Measurements from ENCODE around the gene NRAP. TPM values are rescaled to one million over a fixed set of nuclear protein-coding genes. Genes with fewer than 3 reads are reported as not detected.

The NRAP gene
- total and polyA plus RNA-seq, 10 of the 15 experiments (the other 5 are each of a cell fraction or from before 2014, with no cell fraction given): not detected

- 25% methylated on average over 5 of the region's 5 CpGs for WGBS (ENCODE audit: insufficient coverage, insufficient replicate concordance, low lambda C conversion rate, missing lambda C conversion rate)
- peaks cover 0 to 4% of the 10 kb centered on the region in 2 experiments; a peak in 3 of 4 replicates for H3K27me3 ChIP-seq (replicated peaks in 1 of 2; ENCODE audit: control insufficient read depth in 2 of 2, insufficient read depth in 2 of 2, low read length in 1 of 2)
- no peak overlapping the region for H2AFZ ChIP-seq (ENCODE audit: control insufficient read depth, low read depth, low read length)
- DNase-seq (ENCODE audit: low read depth, low spot score) (no peak), FAIRE-seq (no peak), ATAC-seq (no peak)
- RAD21 ChIA-PET (ENCODE audit: unreplicated experiment): no interaction called here
- no peaks in the 10 kb centered on the region for H3K79me2 ChIP-seq (ENCODE audit: control insufficient read depth, insufficient read depth, low read length)
- intact Hi-C loops (cut with micrococcal nuclease; ENCODE audit: unreplicated experiment): loop anchor here (5.0 to 10.0 kb wide), 2 partner anchors 835 to 1083 kb away; no protein-coding TSS in a partner anchor
- H3K9ac ChIP-seq (ENCODE audit: control insufficient read depth, insufficient read depth, low read length): no peak overlapping the region
- H3K4me1 ChIP-seq (ENCODE audit: control insufficient read depth, insufficient read depth, low read length): no peaks in the 10 kb centered on the region
- no peak overlapping the region for H3K27ac ChIP-seq (ENCODE audit: control insufficient read depth, insufficient read depth)
- BruUV-seq (replicated peaks): no TSS peak
- no peaks in the 10 kb centered on the region for H3K36me3 ChIP-seq (ENCODE audit: control insufficient read depth in 2 of 2, insufficient read depth in 2 of 2, low read length in 1 of 2)
- SMC1A ChIA-PET (ENCODE audit: uncharacterized antibody, unreplicated experiment): no interaction called here
- no peaks in the 10 kb centered on the region for H4K20me1 ChIP-seq (ENCODE audit: control insufficient read depth, insufficient read depth)
- H3K9me3 ChIP-seq (replicated peaks; ENCODE audit: control insufficient read depth, insufficient read depth, low read length): no peaks in the 10 kb centered on the region
- in situ Hi-C loops (cut with MboI): no loop called here
- CTCF ChIA-PET: no interaction called here
- H3K4me2 ChIP-seq (ENCODE audit: control insufficient read depth, insufficient read depth): no peak overlapping the region
- no peak overlapping the region for H3K4me3 ChIP-seq
- POLR2A ChIA-PET: no interaction called here
- TF ChIP-seq SKIL (IDR thresholded peaks at IDR 0.05; ENCODE audit: low read depth, poor library complexity, severe bottlenecking) (no peak), E4F1 (IDR thresholded peaks at IDR 0.05; ENCODE audit: borderline replicate concordance, partially characterized antibody) (no peak), CEBPB (IDR thresholded peaks at IDR 0.05; ENCODE audit: borderline replicate concordance in 1 of 2, low read depth in 2 of 2, low read length in 2 of 2) (no peak), REST (IDR thresholded peaks at IDR 0.05; ENCODE audit: low read depth, low read length) (no peak), E2F4 (IDR thresholded peaks at IDR 0.05; ENCODE audit: low read depth, low read length) (no peak), YBX1 (IDR thresholded peaks at IDR 0.05) (no peak), RFX5 (IDR thresholded peaks at IDR 0.05; ENCODE audit: low read depth, low read length) (no peak), ELK1 (IDR thresholded peaks at IDR 0.05; ENCODE audit: low read depth, low read length) (no peak), FOXM1 (IDR thresholded peaks at IDR 0.05; ENCODE audit: low read depth, low read length) (no peak), TARDBP (IDR thresholded peaks at IDR 0.05; ENCODE audit: borderline replicate concordance) (no peak), ZBED1 (IDR thresholded peaks at IDR 0.05; ENCODE audit: borderline replicate concordance) (no peak), SMAD1 (IDR thresholded peaks at IDR 0.05; ENCODE audit: low read depth, partially characterized antibody) (no peak)
Measured at GRCh38 chr10:113560071-113560470, 103.8 kb downstream of the NRAP start.

Data from GM12878 (cell line).